K562 (cell line): ENCODE measurements around the gene AGBL1. TPM values are rescaled to one million over a fixed set of nuclear protein-coding genes. Genes with fewer than 3 reads are reported as not detected.

ENCODE experiments used
- ATAC-seq: fragments of 200-7000 bp; cut with Tn5 transposase; 3 replicates; pipeline ENCODE4 v1.9.1; 2020; ENCODE audit warnings: moderate library complexity
- BruUV-seq: library from RNA; stranded (reverse); fragments of 400-500 nt; replicated peaks from 2 replicates; lab custom pipeline; 2021; lab: Mats Ljungman, UMichigan
- CTCF ChIA-PET: fragments of 300-600 bp; formaldehyde crosslinking; extraction: SDS; loops from one replicate; lab custom pipeline; 2021; ENCODE audit warnings: low intra/inter-chr PET ratio; lab: Yijun Ruan, JAX
- POLR2A ChIA-PET: fragments of 300-600, 350-650 bp; sonication (Branson Sonifier 250); formaldehyde crosslinking; extraction: SDS; loops from one replicate; lab custom pipeline; 2021; ENCODE audit warnings: antibody characterized with exemption, inconsistent platforms; lab: Yijun Ruan, JAX
- DNase-seq, 4 experiments: peaks; one replicate each; pipeline versions ENCODE4 v3.0.0 to v3.0.0-alpha.2; 2011 to 2018; ENCODE audit warnings: low spot score in 3 of 4, mixed read lengths in 3 of 4; ENCODE audit errors: extremely low read depth in 1 of 4
- FAIRE-seq: peaks from 2 replicates; lab custom pipeline; 2011; peaks lifted over from hg19 to GRCh38; lab: Jason Lieb, UNC
- H2AFZ ChIP-seq: 2 replicates; pipeline ENCODE4 v1.6.0; 2011; ENCODE audit warnings: low read depth, low read length, control low read depth, inconsistent platforms
- H3K27ac ChIP-seq: fragments of 200-600 bp; 3 replicates; pipeline ENCODE4 v1.8.0; 2011; ENCODE audit warnings: low read depth, mild to moderate bottlenecking, control low read depth, inconsistent platforms, low read length, moderate library complexity, mixed read lengths; ENCODE audit errors: extremely low read depth
- H3K27me3 ChIP-seq, 2 experiments: fragments of 300-600 bp in 1 of 2; 2 replicates in 1 of 2; 3 replicates in 1 of 2; pipeline versions ENCODE4 v1.6.0 to v1.8.0; 2011; ENCODE audit warnings: inconsistent platforms in 2 of 2, low read length in 2 of 2, mild to moderate bottlenecking in 1 of 2, mixed read lengths in 1 of 2, moderate library complexity in 1 of 2; ENCODE audit not compliant: control insufficient read depth in 2 of 2, insufficient read depth in 2 of 2
- H3K36me3 ChIP-seq: fragments of 300-600 bp; 3 replicates; pipeline ENCODE4 v1.8.0; 2011; ENCODE audit warnings: mild to moderate bottlenecking, low read length, inconsistent platforms; ENCODE audit not compliant: control insufficient read depth, insufficient read depth
- H3K4me1 ChIP-seq, 2 experiments: fragments of 200-600 bp in 1 of 2; replicated peaks in 1 of 2; 2 replicates in 1 of 2; 3 replicates in 1 of 2; pipeline versions ENCODE4 v1.5.1 to v1.8.0; 2011; ENCODE audit warnings: inconsistent platforms in 2 of 2, low read length in 2 of 2, mild to moderate bottlenecking in 1 of 2, mixed read lengths in 1 of 2, moderate library complexity in 1 of 2; ENCODE audit not compliant: control insufficient read depth in 2 of 2, insufficient read depth in 2 of 2
- H3K4me2 ChIP-seq: 2 replicates; pipeline ENCODE4 v1.6.1; 2011; ENCODE audit warnings: low read length, control low read depth, inconsistent platforms, mixed read lengths; ENCODE audit not compliant: insufficient read depth
- H3K4me3 ChIP-seq: fragments of 200-600 bp; sonication (generic), shearing (Covaris generic); 2 replicates; pipeline ENCODE4 v1.5.1; 2016; ENCODE audit warnings: control low read depth, inconsistent platforms
- H3K79me2 ChIP-seq: fragments of 200-600 bp; 3 replicates; pipeline ENCODE4 v1.8.0; 2011; ENCODE audit warnings: low read length, inconsistent platforms; ENCODE audit not compliant: control insufficient read depth, insufficient read depth
- H3K9ac ChIP-seq, 2 experiments: 2 replicates each; pipeline versions ENCODE4 v1.6.0 to v1.6.1; 2011; ENCODE audit warnings: low read depth in 2 of 2, low read length in 2 of 2, control low read depth in 1 of 2, inconsistent platforms in 1 of 2, mild to moderate bottlenecking in 1 of 2, mixed read lengths in 1 of 2; ENCODE audit not compliant: insufficient read depth in 1 of 2
- H3K9me1 ChIP-seq: one replicate; pipeline ENCODE4 v1.6.0; 2011; ENCODE audit warnings: inconsistent platforms, mild to moderate bottlenecking, low read length, moderate library complexity; ENCODE audit not compliant: control insufficient read depth, insufficient read depth
- H3K9me3 ChIP-seq: replicated peaks from 2 replicates; pipeline ENCODE4 v1.5.1; 2011; ENCODE audit warnings: low read depth, low read length, inconsistent platforms; ENCODE audit not compliant: control insufficient read depth, insufficient read depth
- H4K20me1 ChIP-seq: replicated peaks from 2 replicates; pipeline ENCODE4 v1.6.1; 2011; ENCODE audit warnings: low read length, inconsistent platforms, mixed read lengths; ENCODE audit not compliant: control insufficient read depth, insufficient read depth
- CBX2 ChIP-seq: fragments of 200-600 bp; sonication (generic); IDR thresholded peaks from one replicate; pipeline ENCODE4 v1.6.1; 2012; ENCODE audit warnings: mild to moderate bottlenecking, low read length, inconsistent platforms; ENCODE audit not compliant: insufficient read depth, poor library complexity, severe bottlenecking
- HEY1 ChIP-seq: fragments of 250-450 bp; sonication (Bioruptor Pico); IDR thresholded peaks from 2 replicates; pipeline ENCODE4 v1.5.0; 2020; ENCODE audit warnings: mild to moderate bottlenecking, moderate library complexity, borderline replicate concordance
- PKNOX1 ChIP-seq: fragments of 450-650 bp; IDR thresholded peaks from 2 replicates; pipeline ENCODE4 v1.6.1; 2016
- PURB ChIP-seq: sonication (generic); formaldehyde crosslinking; IDR thresholded peaks from 2 replicates; pipeline ENCODE4 v1.9.0; 2021; ENCODE audit warnings: low read depth, mild to moderate bottlenecking, missing genetic modification reagents
- ZNF449 ChIP-seq: fragments of 250-450 bp; sonication (Bioruptor Pico); IDR thresholded peaks from 2 replicates; pipeline ENCODE4 v1.8.0; 2022; ENCODE audit warnings: moderate library complexity, mild to moderate bottlenecking, inconsistent platforms
- WGBS: fragments of 100-300 bp; shearing (Covaris generic); methylation state at CpG from one replicate; pipeline ENCODE4 v1.1.6; 2016; ENCODE audit warnings: low coverage, mixed read lengths; ENCODE audit not compliant: insufficient coverage; ENCODE audit errors: missing lambda C conversion rate; 5-methylcytosine and 5-hydroxymethylcytosine counted together
- in situ Hi-C: fragments of 300-500 bp; cut with MboI; formaldehyde crosslinking; loops from 4 replicates; pipeline ENCODE4 v1.15.0; 2018; ENCODE audit warnings: inconsistent platforms, mixed read lengths
- intact Hi-C: fragments of 100-400 bp; cut with micrococcal nuclease; formaldehyde crosslinking; loops from 2 replicates; pipeline ENCODE4 v1.14.2; 2022
- polyA plus RNA-seq, 8 experiments: library from polyadenylated mRNA; depleted of rRNA in 4 of 8; stranded (reverse) in 5 of 8; unstranded in 3 of 8; fragments of >200 nt; fragmentation: Nextera tagmentation in 2 of 8; fragmentation: Illumina TruSeq in 1 of 8; extraction: Ambion mirVana in 2 of 8; extraction: Trizol in 1 of 8; gene quantifications; 2 replicates each; pipeline versions ENCODE4 v1.2.1 to v1.2.3, GENCODE V29; 2011 to 2014; ENCODE audit warnings: inconsistent platforms in 1 of 8, missing spikeins in 1 of 8
- total RNA-seq, 7 experiments: library from RNA; depleted of rRNA in 6 of 7; stranded (reverse); fragments of >200 nt in 6 of 7; fragmentation: Illumina TruSeq in 2 of 7; extraction: Trizol in 2 of 7; gene quantifications; 2 replicates each; pipeline versions ENCODE4 v1.2.1 to v1.2.3, GENCODE V29; 2011 to 2021; ENCODE audit warnings: low replicate concordance in 1 of 7

The AGBL1 gene
- total and polyA plus RNA-seq, 9 of the 15 experiments (the other 6 are each of a cell fraction or from before 2014, with no cell fraction given) = not detected

GRCh38 chr15:86377914-86378313 is 298.2 kb downstream of the AGBL1 start:
- Histone ChIP-seq H3K4me2 (no peak overlapping the region), H2AFZ (no peak overlapping the region), H3K36me3 (no peaks in the 10 kb centered on the region), H3K27ac (no peak overlapping the region), H3K9ac (no peak overlapping the region), H3K9me1 (no peaks in the 10 kb centered on the region), H3K27me3 (no peaks in the 10 kb centered on the region), H4K20me1 (no peaks in the 10 kb centered on the region), H3K9me3 (no peaks in the 10 kb centered on the region), H3K4me1 (no peaks in the 10 kb centered on the region), H3K4me3 (no peak overlapping the region), H3K79me2 (no peaks in the 10 kb centered on the region)
- intact Hi-C loops (no loop called here), in situ Hi-C loops (no loop called here)
- ATAC-seq (no peak), FAIRE-seq (no peak), DNase-seq (no peak)
- BruUV-seq = no TSS peak
- CTCF ChIA-PET = no interaction called here
- TF ChIP-seq CBX2 = no peak
- TF ChIP-seq PKNOX1 = no peak
- TF ChIP-seq ZNF449 (CRISPR knock-in tag) = no peak
- TF ChIP-seq PURB = no peak
- no peak for TF ChIP-seq HEY1 (CRISPR knock-in tag)
- WGBS = 0% methylated on average over 1 of the region's 1 CpG
- POLR2A ChIA-PET = no interaction called here
